GM12878 (cell line): ENCODE measurements around the gene PHF8. TPM values are rescaled to one million over a fixed set of nuclear protein-coding genes. Genes with fewer than 3 reads are reported as not detected.

Experiments used
- ATAC-seq: fragments of 200-7000 bp; cut with Tn5 transposase; 3 replicates; pipeline ENCODE4 v1.9.1; 2020; ENCODE audit warnings: mild to moderate bottlenecking, moderate library complexity
- BruUV-seq: library from RNA; stranded (reverse); fragments of 400-500 nt; replicated peaks from 2 replicates; lab custom pipeline; 2021; lab: Mats Ljungman, UMichigan
- CTCF ChIA-PET: fragments of 300-600 bp; sonication (Branson Sonifier 250); formaldehyde crosslinking; extraction: SDS; loops from one replicate; lab custom pipeline; 2021; ENCODE audit warnings: inconsistent platforms; lab: Yijun Ruan, JAX
- POLR2A ChIA-PET: fragments of 350-600 bp; formaldehyde crosslinking; extraction: SDS; loops from one replicate; lab custom pipeline; 2021; ENCODE audit warnings: inconsistent platforms; lab: Charles Lee
- RAD21 ChIA-PET: fragments of 300-600 bp; sonication (Branson Sonifier 250); formaldehyde crosslinking; loops from one replicate; lab custom pipeline; 2023; ENCODE audit warnings: antibody characterized with exemption; ENCODE audit not compliant: unreplicated experiment; lab: Charles Lee
- SMC1A ChIA-PET: fragments of 300-600 bp; sonication (Branson Sonifier 250); formaldehyde crosslinking; loops from one replicate; lab custom pipeline; 2023; ENCODE audit not compliant: unreplicated experiment, uncharacterized antibody; lab: Charles Lee
- DNase-seq: peaks from one replicate; pipeline ENCODE4 v3.0.0-alpha.2; 2011; ENCODE audit warnings: low read depth, low spot score
- FAIRE-seq: peaks from 3 replicates; lab custom pipeline; 2011; peaks lifted over from hg19 to GRCh38; lab: Jason Lieb, UNC
- H2AFZ ChIP-seq: 2 replicates; pipeline ENCODE4 v1.6.0; 2011; ENCODE audit warnings: low read depth, low read length, control low read depth; ENCODE audit not compliant: control insufficient read depth
- H3K27ac ChIP-seq: 2 replicates; pipeline ENCODE4 v1.5.1; 2011; ENCODE audit warnings: control low read depth; ENCODE audit not compliant: control insufficient read depth, insufficient read depth
- H3K27me3 ChIP-seq, 2 experiments: replicated peaks in 1 of 2; 2 replicates each; pipeline versions ENCODE4 v1.6.0 to v1.6.1; 2011; ENCODE audit warnings: low read length in 1 of 2; ENCODE audit not compliant: control insufficient read depth in 2 of 2, insufficient read depth in 2 of 2
- H3K36me3 ChIP-seq, 2 experiments: 2 replicates each; pipeline ENCODE4 v1.5.1; 2011; ENCODE audit warnings: low read length in 1 of 2; ENCODE audit not compliant: control insufficient read depth in 2 of 2, insufficient read depth in 2 of 2
- H3K4me1 ChIP-seq: 2 replicates; pipeline ENCODE4 v1.6.1; 2011; ENCODE audit warnings: mild to moderate bottlenecking, low read length, moderate library complexity, mixed read lengths; ENCODE audit not compliant: control insufficient read depth, insufficient read depth
- H3K4me2 ChIP-seq: 2 replicates; pipeline ENCODE4 v1.6.0; 2011; ENCODE audit warnings: control low read depth; ENCODE audit not compliant: control insufficient read depth, insufficient read depth
- H3K4me3 ChIP-seq: fragments of 200-600 bp; sonication (generic); 2 replicates; pipeline ENCODE4 v1.5.1; 2016
- H3K79me2 ChIP-seq: 2 replicates; pipeline ENCODE4 v1.6.0; 2011; ENCODE audit warnings: low read length; ENCODE audit not compliant: control insufficient read depth, insufficient read depth
- H3K9ac ChIP-seq: 2 replicates; pipeline ENCODE4 v1.8.0; 2011; ENCODE audit warnings: low read length, control low read depth, mixed read lengths; ENCODE audit not compliant: control insufficient read depth, insufficient read depth
- H3K9me3 ChIP-seq: replicated peaks from 3 replicates; pipeline ENCODE4 v1.5.1; 2011; ENCODE audit warnings: mild to moderate bottlenecking, low read length; ENCODE audit not compliant: control insufficient read depth, insufficient read depth
- H4K20me1 ChIP-seq: 2 replicates; pipeline ENCODE4 v1.6.0; 2011; ENCODE audit not compliant: control insufficient read depth, insufficient read depth
- BMI1 ChIP-seq: fragments of 450-650 bp; IDR thresholded peaks from 2 replicates; pipeline ENCODE4 v1.6.1; 2016; ENCODE audit warnings: mild to moderate bottlenecking, moderate library complexity, borderline replicate concordance
- BRCA1 ChIP-seq: IDR thresholded peaks from 2 replicates; pipeline ENCODE4 v1.6.1; 2011; ENCODE audit warnings: low read depth, low read length, improper control_type of control experiment
- CBFB ChIP-seq: IDR thresholded peaks from 2 replicates; pipeline ENCODE4 v1.6.1; 2016; ENCODE audit warnings: antibody characterized with exemption, low read depth
- CHD1 ChIP-seq: IDR thresholded peaks from 2 replicates; pipeline ENCODE4 v1.6.1; 2012; ENCODE audit warnings: low read depth, low read length, improper control_type of control experiment
- GATAD2B ChIP-seq: fragments of 450-650 bp; conservative IDR thresholded peaks from 2 replicates; pipeline ENCODE4 v1.6.1; 2017; ENCODE audit warnings: low read depth, mild to moderate bottlenecking, moderate library complexity
- HDAC2 ChIP-seq: fragments of 200-600 bp; sonication (generic); IDR thresholded peaks from 2 replicates; pipeline ENCODE4 v1.6.1; 2017
- MEF2B ChIP-seq: fragments of 450-650 bp; IDR thresholded peaks from 2 replicates; pipeline ENCODE4 v1.6.1; 2018; ENCODE audit warnings: mild to moderate bottlenecking, moderate library complexity; ENCODE audit not compliant: partially characterized antibody, poor library complexity, severe bottlenecking
- MTA3 ChIP-seq: IDR thresholded peaks from 2 replicates; pipeline ENCODE4 v1.6.1; 2012; ENCODE audit warnings: low read length, inconsistent platforms, borderline replicate concordance
- NR2C2 ChIP-seq: IDR thresholded peaks from 2 replicates; pipeline ENCODE4 v1.6.1; 2011; ENCODE audit warnings: borderline replicate concordance, low read depth; ENCODE audit not compliant: control insufficient read depth, insufficient read length
- NR2F1 ChIP-seq: fragments of 450-650 bp; conservative IDR thresholded peaks from 2 replicates; pipeline ENCODE4 v1.6.1; 2017; ENCODE audit warnings: mild to moderate bottlenecking
- POU2F2 ChIP-seq: IDR thresholded peaks from 3 replicates; pipeline ENCODE4 v1.6.1; 2011; ENCODE audit warnings: low read depth, mild to moderate bottlenecking, low read length, borderline replicate concordance
- SMC3 ChIP-seq: IDR thresholded peaks from 2 replicates; pipeline ENCODE4 v1.6.1; 2011; ENCODE audit warnings: low read length, improper control_type of control experiment, borderline replicate concordance
- SPI1 ChIP-seq: IDR thresholded peaks from 2 replicates; pipeline ENCODE4 v1.6.1; 2011; ENCODE audit warnings: low read depth, mild to moderate bottlenecking, low read length, moderate library complexity, borderline replicate concordance; ENCODE audit not compliant: insufficient read depth
- STAT3 ChIP-seq: IDR thresholded peaks from 2 replicates; pipeline ENCODE4 v1.6.1; 2011; ENCODE audit warnings: low read depth, low read length, improper control_type of control experiment
- TBL1XR1 ChIP-seq: IDR thresholded peaks from 2 replicates; pipeline ENCODE4 v1.6.1; 2012; ENCODE audit warnings: low read depth, low read length, improper control_type of control experiment
- ZNF622 ChIP-seq: fragments of 450-650 bp; IDR thresholded peaks from 2 replicates; pipeline ENCODE4 v1.6.1; 2017; ENCODE audit warnings: mild to moderate bottlenecking, inconsistent platforms
- WGBS: methylation state at CpG from one replicate; pipeline ENCODE4 v1.1.6; 2016; ENCODE audit warnings: low lambda C conversion rate; ENCODE audit not compliant: insufficient replicate concordance, insufficient coverage; ENCODE audit errors: missing lambda C conversion rate; 5-methylcytosine and 5-hydroxymethylcytosine counted together
- in situ Hi-C: fragments of 300-500 bp; cut with MboI; formaldehyde crosslinking; loops from 9 replicates; pipeline ENCODE4 v1.14.3; 2018; ENCODE audit warnings: mixed read lengths
- intact Hi-C: fragments of 100-400 bp; cut with micrococcal nuclease; formaldehyde crosslinking; loops from one replicate; pipeline ENCODE4 v1.14.2; 2022; ENCODE audit not compliant: unreplicated experiment
- polyA plus RNA-seq, 11 experiments: library from polyadenylated mRNA; depleted of rRNA in 4 of 11; unstranded in 6 of 11; stranded (reverse) in 5 of 11; fragments of >200 nt; fragmentation: Nextera tagmentation in 4 of 11; fragmentation: Illumina TruSeq in 1 of 11; extraction: Ambion mirVana in 4 of 11; extraction: Trizol in 1 of 11; gene quantifications; 1 replicate in 1 of 11; 2 replicates in 10 of 11; pipeline versions ENCODE4 v1.2.1 to v1.2.3, GENCODE V29; 2011 to 2016; ENCODE audit warnings: inconsistent platforms in 2 of 11, missing spikeins in 2 of 11, low read depth in 1 of 11
- total RNA-seq, 4 experiments: library from RNA; depleted of rRNA in 3 of 4; stranded (reverse); fragments of >200 nt in 3 of 4; fragmentation: Illumina TruSeq in 1 of 4; extraction: Trizol in 1 of 4; gene quantifications; 2 replicates each; pipeline versions ENCODE4 v1.2.1 to v1.2.3, GENCODE V29; 2013 to 2021
- TF ChIP-seq, protein P1 (sequence below): fragments of 450-650 bp; IDR thresholded peaks from 2 replicates; pipeline ENCODE4 v1.6.1; 2017; ENCODE audit warnings: mild to moderate bottlenecking
- TF ChIP-seq, protein P2 (sequence below): IDR thresholded peaks from 2 replicates; pipeline ENCODE4 v1.6.1; 2012; ENCODE audit warnings: low read depth, low read length, improper control_type of control experiment
- TF ChIP-seq, protein P3 (sequence below): fragments of 450-650 bp; IDR thresholded peaks from 2 replicates; pipeline ENCODE4 v1.6.1; 2018; ENCODE audit warnings: mild to moderate bottlenecking, low read depth, moderate library complexity; ENCODE audit not compliant: partially characterized antibody

PHF8 gene
- total and polyA plus RNA-seq, 10 of the 15 experiments (the other 5 are each of a cell fraction or from before 2014, with no cell fraction given), result 2.4 to 23.7 (median 12.7) TPM

DNA sequence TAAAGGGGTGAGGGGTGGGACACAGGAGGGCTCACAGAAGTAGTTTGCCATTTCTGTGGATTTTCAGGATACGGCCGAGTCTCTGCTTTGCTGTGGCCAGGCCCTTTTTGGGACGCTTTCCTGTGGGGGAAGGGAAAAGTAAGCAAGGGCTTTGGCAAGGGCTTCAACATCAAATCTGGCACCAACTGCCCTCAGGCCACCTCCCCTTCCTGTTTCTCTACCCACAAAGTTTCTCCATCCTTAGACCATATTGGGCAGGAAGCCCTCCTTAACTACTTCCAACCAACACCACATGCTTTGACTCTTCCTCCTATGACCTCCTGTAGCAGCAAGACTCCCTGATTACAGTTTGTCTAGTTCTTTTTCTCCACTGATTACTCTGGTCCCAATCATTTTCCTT is 105.1 kb downstream of the PHF8 start:
- Histone ChIP-seq H3K27me3 (no peaks in the 10 kb centered on the region), H3K9me3 (no peaks in the 10 kb centered on the region), H2AFZ (no peak overlapping the region), H3K4me3 (no peak overlapping the region), H4K20me1 (no peaks in the 10 kb centered on the region), H3K4me1 (no peaks in the 10 kb centered on the region), H3K9ac (no peak overlapping the region), H3K4me2 (no peak overlapping the region), H3K27ac (no peak overlapping the region), H3K36me3 (peaks cover 1 to 3% of the 10 kb centered on the region in 2 experiments), H3K79me2 (no peaks in the 10 kb centered on the region)
- ChIA-PET CTCF (interaction anchor here (0.6 kb wide), 1 partner anchor 417 kb away, joined by 3 read pairs; no protein-coding TSS in a partner anchor), RAD21 (no interaction called here), POLR2A (no interaction called here), SMC1A (no interaction called here)
- 66% methylated on average over 3 of the region's 3 CpGs for WGBS
- TF ChIP-seq SPI1 (no peak), BRCA1 (no peak), STAT3 (no peak), ZNF622 (no peak), HDAC2 (no peak), POU2F2 (no peak), MTA3 (no peak), GATAD2B (no peak), CBFB (no peak), BMI1 (no peak), MEF2B (no peak), SMC3 (no peak), NR2F1 (no peak), TBL1XR1 (no peak), CHD1 (no peak), NR2C2 (no peak)
- TF ChIP-seq, protein P1, sequence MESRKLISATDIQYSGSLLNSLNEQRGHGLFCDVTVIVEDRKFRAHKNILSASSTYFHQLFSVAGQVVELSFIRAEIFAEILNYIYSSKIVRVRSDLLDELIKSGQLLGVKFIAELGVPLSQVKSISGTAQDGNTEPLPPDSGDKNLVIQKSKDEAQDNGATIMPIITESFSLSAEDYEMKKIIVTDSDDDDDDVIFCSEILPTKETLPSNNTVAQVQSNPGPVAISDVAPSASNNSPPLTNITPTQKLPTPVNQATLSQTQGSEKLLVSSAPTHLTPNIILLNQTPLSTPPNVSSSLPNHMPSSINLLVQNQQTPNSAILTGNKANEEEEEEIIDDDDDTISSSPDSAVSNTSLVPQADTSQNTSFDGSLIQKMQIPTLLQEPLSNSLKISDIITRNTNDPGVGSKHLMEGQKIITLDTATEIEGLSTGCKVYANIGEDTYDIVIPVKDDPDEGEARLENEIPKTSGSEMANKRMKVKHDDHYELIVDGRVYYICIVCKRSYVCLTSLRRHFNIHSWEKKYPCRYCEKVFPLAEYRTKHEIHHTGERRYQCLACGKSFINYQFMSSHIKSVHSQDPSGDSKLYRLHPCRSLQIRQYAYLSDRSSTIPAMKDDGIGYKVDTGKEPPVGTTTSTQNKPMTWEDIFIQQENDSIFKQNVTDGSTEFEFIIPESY, result no peak
- TF ChIP-seq, protein P2, sequence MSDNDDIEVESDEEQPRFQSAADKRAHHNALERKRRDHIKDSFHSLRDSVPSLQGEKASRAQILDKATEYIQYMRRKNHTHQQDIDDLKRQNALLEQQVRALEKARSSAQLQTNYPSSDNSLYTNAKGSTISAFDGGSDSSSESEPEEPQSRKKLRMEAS, result no peak
- TF ChIP-seq, protein P3, sequence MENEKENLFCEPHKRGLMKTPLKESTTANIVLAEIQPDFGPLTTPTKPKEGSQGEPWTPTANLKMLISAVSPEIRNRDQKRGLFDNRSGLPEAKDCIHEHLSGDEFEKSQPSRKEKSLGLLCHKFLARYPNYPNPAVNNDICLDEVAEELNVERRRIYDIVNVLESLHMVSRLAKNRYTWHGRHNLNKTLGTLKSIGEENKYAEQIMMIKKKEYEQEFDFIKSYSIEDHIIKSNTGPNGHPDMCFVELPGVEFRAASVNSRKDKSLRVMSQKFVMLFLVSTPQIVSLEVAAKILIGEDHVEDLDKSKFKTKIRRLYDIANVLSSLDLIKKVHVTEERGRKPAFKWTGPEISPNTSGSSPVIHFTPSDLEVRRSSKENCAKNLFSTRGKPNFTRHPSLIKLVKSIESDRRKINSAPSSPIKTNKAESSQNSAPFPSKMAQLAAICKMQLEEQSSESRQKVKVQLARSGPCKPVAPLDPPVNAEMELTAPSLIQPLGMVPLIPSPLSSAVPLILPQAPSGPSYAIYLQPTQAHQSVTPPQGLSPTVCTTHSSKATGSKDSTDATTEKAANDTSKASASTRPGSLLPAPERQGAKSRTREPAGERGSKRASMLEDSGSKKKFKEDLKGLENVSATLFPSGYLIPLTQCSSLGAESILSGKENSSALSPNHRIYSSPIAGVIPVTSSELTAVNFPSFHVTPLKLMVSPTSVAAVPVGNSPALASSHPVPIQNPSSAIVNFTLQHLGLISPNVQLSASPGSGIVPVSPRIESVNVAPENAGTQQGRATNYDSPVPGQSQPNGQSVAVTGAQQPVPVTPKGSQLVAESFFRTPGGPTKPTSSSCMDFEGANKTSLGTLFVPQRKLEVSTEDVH, result no peak
- FAIRE-seq (no peak), ATAC-seq (no peak), DNase-seq (no peak)
- in situ Hi-C loops, result no loop called here
- BruUV-seq, result no TSS peak
- intact Hi-C loops, result no loop called here
